Measurements from ENCODE around the gene FAM156B. TPM values are rescaled to one million over a fixed set of nuclear protein-coding genes. Genes with fewer than 3 reads are reported as not detected.
"Not testable (repeated sequence)": the region's sequence is repeated elsewhere in the genome, so short reads cannot be mapped to it uniquely, and the experiment has no call there.

Gene FAM156B
- total RNA-seq, 4 donors from 2014 or later: 9.4 to 25.7 (median 17.0) TPM

DNA sequence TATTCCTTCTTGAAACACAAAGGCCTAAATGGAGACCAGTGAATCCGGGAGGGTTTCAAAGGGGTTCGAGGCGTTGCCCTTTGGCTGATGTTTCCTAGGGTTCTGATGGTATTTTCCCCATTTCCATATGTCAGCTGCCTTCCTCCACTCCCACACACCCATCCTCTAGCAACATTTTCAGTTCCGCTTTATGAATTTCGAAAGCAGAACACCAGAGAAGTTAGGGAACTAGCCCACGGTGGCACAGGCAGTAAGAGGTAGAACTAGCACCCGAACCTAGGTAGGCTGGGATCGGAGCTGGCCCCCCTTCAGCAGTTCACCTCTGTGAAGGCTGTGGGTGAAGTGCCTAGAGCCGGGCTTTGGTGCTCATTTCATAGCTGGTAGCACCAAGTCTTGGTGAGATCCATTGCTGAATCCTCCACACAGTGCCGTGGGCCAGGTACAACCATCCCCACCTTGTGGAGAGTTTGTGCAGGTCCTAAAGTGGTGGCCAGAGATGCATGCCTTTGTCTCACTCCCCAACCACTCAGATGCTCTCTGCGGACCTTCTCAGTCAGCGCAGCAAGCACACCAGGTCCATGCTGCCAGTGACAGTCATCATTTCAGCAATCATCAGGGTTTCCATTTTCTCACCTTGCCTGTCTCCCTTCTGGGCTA lies 12.3 kb downstream of the FAM156B start:
- H3K9me3 ChIP-seq, H3K36me3 ChIP-seq, H3K4me3 ChIP-seq, H3K4me1 ChIP-seq, H3K27ac ChIP-seq, ATAC-seq, H3K27me3 ChIP-seq: not testable (repeated sequence)
- no CpG with 5 or more reads among the region's 12 CpGs for WGBS, 2 donors (ENCODE audit: low coverage in 1 of 2)

DNA sequence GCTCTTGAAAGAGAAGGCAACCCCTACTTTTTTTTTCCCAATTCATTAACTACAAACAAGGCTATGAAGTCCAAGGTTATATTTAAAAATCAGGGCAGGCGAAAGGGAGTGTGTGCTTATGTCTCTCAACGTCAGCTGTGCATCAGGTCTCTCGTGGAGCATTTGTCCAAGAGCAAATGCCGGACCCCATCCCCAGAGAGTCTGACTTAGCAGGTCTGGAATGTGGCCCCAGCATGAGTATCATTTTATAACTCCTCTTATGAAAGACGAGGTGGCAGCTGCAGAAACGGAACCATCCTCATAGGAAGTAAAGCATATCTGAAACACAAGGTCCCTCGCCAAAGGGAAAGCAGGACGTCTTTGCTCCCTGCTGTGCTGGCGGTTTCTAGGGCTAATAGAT lies 16.6 kb downstream of the FAM156B start:
- H3K4me1 ChIP-seq, H3K36me3 ChIP-seq, H3K27me3 ChIP-seq, H3K27ac ChIP-seq, H3K9me3 ChIP-seq, H3K4me3 ChIP-seq, ATAC-seq: not testable (repeated sequence)
- WGBS, 2 donors (ENCODE audit: low coverage in 1 of 2): no CpG with 5 or more reads among the region's 9 CpGs

DNA sequence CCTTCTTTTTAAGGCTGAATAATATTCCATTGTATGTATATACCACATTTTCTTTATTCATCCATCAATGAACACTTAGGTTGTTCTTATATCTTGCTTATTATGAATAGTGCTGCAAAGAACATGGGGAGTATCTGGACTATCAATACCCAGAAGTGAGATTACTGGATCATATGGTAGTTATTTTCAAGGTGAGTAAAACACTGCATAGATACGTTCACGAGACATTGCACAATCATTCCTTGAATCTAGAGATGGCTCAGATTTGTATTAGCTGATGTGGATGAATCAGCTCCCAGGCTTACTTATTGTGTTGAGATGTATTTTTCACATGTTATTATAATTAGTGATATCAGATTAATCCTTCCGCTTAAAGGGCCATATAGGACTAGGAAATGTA lies 17.6 kb downstream of the FAM156B start:
- WGBS, 2 donors (ENCODE audit: low coverage in 1 of 2): no CpG with 5 or more reads among the region's 3 CpGs
- not testable (repeated sequence) for H3K4me1 ChIP-seq, ATAC-seq, H3K27ac ChIP-seq, H3K9me3 ChIP-seq, H3K27me3 ChIP-seq, H3K36me3 ChIP-seq, H3K4me3 ChIP-seq

DNA sequence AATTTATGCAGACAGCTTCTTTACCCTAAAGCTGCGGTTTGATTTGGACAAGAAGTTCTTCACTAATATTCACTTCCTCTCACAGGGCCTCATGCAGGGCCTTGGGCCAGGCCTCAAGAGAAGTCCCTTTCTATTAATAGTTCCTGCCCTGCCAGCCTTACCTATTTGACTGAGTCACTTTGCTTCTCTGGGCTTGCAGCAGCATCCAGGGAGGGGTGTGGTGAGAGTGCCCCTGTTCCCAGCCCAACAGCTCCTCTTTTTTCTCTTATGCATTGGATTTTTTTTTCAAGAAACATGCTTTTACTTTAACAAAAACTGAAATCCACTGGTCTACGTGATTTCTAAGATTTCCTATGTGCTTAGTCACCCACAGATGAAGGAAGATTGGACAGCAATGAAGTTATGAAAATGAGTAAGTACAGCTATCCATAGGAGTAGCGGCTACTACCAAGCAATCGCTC lies 26.7 kb downstream of the FAM156B start:
- Histone ChIP-seq H3K36me3 (no peaks in the 10 kb centered on the region), H3K4me1 (peaks cover 0 to 16% (median 0%) of the 10 kb centered on the region in 3 donors), H3K4me3 (no peak overlapping the region), H3K27ac (peak overlapping the region; percentile 1 to 61 (median 60)), H3K27me3 (no peaks in the 10 kb centered on the region), H3K9me3 (no peaks in the 10 kb centered on the region)
- ATAC-seq: no peak
- TF ChIP-seq POLR2A (IDR thresholded peaks at IDR 0.05) (no peak), POLR2AphosphoS5 (IDR thresholded peaks at IDR 0.05) (no peak), EP300 (IDR thresholded peaks at IDR 0.05) (no peak)
- TF ChIP-seq, protein P1, sequence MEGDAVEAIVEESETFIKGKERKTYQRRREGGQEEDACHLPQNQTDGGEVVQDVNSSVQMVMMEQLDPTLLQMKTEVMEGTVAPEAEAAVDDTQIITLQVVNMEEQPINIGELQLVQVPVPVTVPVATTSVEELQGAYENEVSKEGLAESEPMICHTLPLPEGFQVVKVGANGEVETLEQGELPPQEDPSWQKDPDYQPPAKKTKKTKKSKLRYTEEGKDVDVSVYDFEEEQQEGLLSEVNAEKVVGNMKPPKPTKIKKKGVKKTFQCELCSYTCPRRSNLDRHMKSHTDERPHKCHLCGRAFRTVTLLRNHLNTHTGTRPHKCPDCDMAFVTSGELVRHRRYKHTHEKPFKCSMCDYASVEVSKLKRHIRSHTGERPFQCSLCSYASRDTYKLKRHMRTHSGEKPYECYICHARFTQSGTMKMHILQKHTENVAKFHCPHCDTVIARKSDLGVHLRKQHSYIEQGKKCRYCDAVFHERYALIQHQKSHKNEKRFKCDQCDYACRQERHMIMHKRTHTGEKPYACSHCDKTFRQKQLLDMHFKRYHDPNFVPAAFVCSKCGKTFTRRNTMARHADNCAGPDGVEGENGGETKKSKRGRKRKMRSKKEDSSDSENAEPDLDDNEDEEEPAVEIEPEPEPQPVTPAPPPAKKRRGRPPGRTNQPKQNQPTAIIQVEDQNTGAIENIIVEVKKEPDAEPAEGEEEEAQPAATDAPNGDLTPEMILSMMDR (IDR thresholded peaks at IDR 0.05): no peak
- WGBS, 2 donors (ENCODE audit: low coverage in 1 of 2): 38 to 67% methylated on average over 3 of the region's 4 CpGs

DNA sequence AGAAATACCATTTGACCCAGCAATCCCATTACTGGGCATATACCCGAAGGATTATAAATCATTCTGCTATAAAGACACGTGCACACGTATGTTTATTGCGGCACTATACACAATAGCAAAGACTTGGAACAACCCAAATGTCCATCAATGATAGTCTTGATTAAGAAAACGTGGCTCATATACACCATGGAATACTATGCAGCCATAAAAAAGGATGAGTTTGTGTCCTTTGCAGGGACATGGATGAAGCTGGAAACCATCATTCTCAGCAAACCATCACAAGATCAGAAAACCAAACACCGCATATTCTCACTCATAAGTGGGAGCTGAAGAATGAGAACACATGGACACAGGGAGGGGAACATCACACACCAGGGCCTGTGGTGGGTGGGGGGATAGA lies 33.1 kb downstream of the FAM156B start:
- H3K27ac ChIP-seq, H3K9me3 ChIP-seq, H3K4me3 ChIP-seq, ATAC-seq, H3K36me3 ChIP-seq, H3K4me1 ChIP-seq, H3K27me3 ChIP-seq: not testable (repeated sequence)
- 75 to 80% methylated on average over 2 to 3 of the region's 6 CpGs for WGBS, 2 donors (ENCODE audit: low coverage in 1 of 2)

DNA sequence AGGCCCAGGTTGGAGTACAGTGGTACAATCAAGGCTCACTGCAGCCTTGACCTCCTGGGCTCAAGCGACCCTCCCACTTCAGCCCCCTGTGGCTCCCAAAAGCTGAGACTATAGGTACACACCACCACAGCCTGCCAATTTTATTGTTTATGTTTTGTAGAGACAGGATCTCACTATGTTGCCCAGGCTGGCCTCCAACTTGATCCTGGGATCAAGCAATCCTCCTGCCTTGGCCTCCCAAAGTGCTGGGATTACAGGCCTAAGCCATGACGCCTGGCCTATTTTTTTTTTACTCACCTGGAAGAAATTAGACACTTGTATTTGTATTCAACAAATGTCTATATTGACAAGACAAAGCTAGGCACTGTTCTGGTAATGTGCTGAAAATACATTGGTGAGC lies 36.1 kb downstream of the FAM156B start:
- 85 to 100% methylated on average over 2 of the region's 2 CpGs for WGBS, 2 donors (ENCODE audit: low coverage in 1 of 2)
- no peak overlapping the region for H3K4me3 ChIP-seq
- no peak for ATAC-seq

DNA sequence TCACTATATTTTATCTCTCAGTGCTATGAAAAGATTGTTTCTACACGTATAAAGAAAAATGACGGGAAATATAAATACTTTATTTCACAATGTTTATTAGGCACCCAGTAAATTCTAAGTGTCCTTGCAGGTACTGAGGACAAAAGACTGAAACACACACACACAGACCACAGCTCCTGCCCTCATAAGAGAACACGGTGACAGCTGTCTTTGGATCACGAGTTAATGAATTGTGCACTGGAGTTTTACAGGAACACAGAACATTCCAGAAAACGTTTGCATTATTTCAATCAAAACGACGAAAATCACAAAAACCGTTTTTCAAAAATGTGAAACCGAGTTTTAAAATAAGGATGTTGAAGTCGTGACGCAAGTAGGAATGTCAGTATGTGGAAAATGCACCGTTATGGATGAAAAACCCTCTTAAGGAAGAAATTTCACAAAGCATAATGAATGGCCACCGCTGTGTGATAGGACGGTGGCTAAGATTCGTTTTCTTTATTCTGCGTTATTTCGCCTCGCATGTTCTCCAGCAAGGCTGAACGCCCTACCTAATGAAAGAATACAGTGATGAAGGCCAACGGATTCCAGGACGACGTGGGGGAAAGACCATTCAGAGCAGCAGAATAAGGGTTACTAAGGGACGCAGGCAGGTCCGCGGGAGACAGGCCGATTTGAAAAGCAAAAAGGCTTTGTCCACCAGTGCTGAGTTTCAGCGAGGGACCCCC lies 37.0 kb downstream of the FAM156B start:
- ATAC-seq: peak; percentile 20
- 2% methylated on average over 19 to 27 of the region's 27 CpGs for WGBS, 2 donors (ENCODE audit: low coverage in 1 of 2)
- no peaks in the 10 kb centered on the region for H3K27me3 ChIP-seq
- no peaks in the 10 kb centered on the region for H3K4me1 ChIP-seq
- H3K36me3 ChIP-seq: no peaks in the 10 kb centered on the region
- H3K9me3 ChIP-seq: no peaks in the 10 kb centered on the region
- TF ChIP-seq EP300 (IDR thresholded peaks at IDR 0.05) (no peak), POLR2AphosphoS5 (IDR thresholded peaks at IDR 0.05) (no peak), POLR2A (IDR thresholded peaks at IDR 0.05) (no peak)
- TF ChIP-seq, protein P1 (IDR thresholded peaks at IDR 0.05): no peak
- peak overlapping the region; percentile 65 to 73 for H3K4me3 ChIP-seq
- peak overlapping the region; percentile 90 to 95 (median 92) for H3K27ac ChIP-seq

More for the DNA sequence above, 36.1 kb downstream of the FAM156B start:
- Histone ChIP-seq H3K27ac (no peak overlapping the region), H3K36me3 (no peaks in the 10 kb centered on the region), H3K27me3 (no peaks in the 10 kb centered on the region), H3K9me3 (no peaks in the 10 kb centered on the region), H3K4me1 (no peaks in the 10 kb centered on the region)
- TF ChIP-seq POLR2AphosphoS5 (IDR thresholded peaks at IDR 0.05) (no peak), POLR2A (IDR thresholded peaks at IDR 0.05) (no peak)
